ENCODE data around the gene GASK1A.
"Not testable (repeated sequence)": the region's sequence is repeated elsewhere in the genome, so short reads cannot be mapped to it uniquely, and the experiment has no call there.

GASK1A gene

GRCh38 chr3:43070670-43071069 is 91.6 kb downstream of the GASK1A start:
- not testable (repeated sequence) for DNase-seq

DNA sequence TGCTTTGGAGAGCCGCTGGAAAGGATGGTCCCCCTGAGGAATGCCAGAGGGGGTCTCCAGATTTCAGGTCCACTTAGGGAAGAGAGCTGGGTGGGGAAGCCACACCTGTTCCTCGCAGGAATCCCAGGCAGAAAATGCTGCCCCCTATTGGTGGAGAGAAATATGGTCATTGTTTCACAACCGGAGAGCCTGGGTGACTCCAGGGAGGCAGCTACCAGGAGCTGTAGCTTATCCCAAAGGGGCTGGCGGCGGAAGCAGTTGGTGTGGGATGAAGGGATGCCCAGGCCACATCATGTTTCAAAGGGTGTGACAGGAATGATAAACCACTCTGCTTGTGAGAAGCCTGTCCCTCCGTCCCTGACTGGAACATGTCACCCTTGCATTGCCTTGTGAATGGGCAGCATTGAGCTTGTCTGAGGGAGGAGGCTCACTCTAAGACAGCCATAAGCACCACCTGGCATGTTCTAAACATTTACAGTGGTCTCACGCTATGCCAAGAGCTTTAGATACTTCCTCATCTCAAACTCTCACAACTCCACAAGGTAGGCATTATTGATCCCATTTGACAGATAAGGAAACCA is 92.3 kb downstream of the GASK1A start:
- DNase-seq, result peak; percentile 49

DNA sequence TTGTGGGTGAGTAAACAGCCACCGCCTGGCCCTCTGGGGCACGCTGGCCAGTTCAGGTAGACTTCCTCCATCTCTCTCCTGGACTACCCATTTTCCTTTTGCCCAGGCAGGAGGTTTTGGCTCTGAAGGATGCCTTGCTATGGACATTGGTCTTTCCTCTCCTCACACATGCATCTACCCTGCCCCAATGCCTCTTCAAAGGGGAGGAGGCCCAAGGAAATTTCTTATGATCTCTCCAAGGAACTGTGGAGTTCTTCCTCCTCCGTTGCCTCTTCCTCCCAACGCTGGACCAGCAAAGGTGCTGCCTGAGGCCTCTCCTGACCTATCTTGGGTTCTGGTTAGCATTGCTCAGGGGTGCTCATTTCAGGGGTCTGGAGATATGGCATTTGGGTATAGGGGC is 93.2 kb downstream of the GASK1A start:
- DNase-seq, result no peak

- no peak for DNase-seq
Observed at GRCh38 chr3:43073116-43073835, 94.2 kb downstream of the GASK1A start.

- no peak for DNase-seq
Observed at GRCh38 chr3:43073836-43074220, 94.7 kb downstream of the GASK1A start.

DNA sequence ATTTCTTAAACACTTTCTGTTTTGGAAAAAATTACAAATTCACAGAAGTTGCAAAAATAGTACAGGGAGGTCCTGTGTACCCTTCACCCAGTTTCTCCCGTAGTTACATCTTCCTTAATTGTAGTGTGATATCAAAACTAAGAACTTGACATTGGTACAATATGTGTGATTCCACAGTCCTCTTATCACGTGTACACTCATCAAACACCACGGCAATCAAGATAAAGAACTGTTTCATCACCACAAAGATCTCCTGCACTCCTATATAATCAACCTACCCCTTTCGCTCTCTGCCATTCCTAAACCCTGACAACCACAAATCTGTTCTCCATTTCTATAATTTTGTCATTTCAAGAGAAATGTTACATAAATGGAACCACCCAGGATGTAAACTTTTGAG is 95.4 kb downstream of the GASK1A start:
- no peak for DNase-seq

- no peak for DNase-seq
Observed at GRCh38 chr3:43074901-43075689, 96.0 kb downstream of the GASK1A start.

DNA sequence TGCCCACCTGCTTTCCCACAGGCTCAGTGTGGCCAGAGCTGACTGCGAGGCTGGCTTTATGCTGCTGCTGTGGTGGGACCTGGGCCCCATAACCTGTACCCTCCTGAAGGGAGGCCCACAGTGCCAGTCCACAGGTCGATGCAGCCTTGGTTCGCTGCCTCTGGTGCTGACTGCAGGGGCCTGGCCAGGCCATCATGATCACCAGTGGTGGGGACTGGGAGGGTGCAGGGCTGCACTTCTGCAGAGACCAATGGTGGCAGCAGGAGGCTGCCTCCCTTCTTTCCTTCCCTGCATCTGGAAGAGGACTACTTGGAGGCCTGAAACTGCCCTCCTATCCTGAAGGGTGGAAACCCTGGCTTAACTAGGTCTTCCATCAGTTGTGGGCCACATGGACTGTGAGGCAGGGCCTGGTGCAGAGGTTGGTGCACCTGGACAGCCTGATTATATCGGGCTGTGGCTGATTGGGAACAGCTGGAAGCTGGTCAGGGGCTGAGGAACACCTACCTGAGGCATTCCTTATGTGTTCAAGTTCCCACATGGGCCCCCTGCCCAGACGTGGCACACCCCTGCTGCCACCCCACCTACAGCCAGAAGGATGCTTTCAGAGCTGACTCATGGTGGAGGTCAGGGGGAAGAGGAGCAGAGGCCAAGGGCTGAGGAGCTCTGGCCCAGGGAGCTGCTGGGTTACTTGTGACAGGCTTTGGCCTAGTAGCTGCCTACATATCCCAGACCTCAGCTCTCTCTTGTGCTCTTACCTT is 97.0 kb downstream of the GASK1A start:
- no peak for DNase-seq

GRCh38 chr3:43076857-43077256 is 97.7 kb downstream of the GASK1A start:
- no peak for DNase-seq

DNA sequence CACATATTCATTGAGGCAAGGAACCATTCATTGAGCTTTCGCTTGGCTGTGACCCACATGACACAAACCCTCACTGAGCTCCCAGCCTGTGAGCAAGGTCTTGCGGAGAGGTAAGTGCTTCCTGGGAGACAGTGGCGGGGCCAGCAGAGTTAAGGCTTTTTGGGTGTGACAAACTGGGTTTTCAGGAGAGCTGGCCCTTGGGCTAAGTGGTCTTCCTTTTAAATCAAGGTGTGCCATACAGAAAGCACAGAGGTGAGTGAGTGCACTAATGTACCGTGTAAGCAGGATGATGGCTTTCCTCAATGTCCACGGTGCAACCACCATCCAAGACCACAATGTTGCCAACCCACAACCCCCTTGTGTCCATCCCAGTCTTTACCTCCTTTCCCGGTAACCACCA is 98.2 kb downstream of the GASK1A start:
- no peak for DNase-seq

- DNase-seq, result no peak
Observed at GRCh38 chr3:43077707-43078106, 98.6 kb downstream of the GASK1A start.

GRCh38 chr3:43079536-43080332 is 100.6 kb downstream of the GASK1A start:
- no peak for DNase-seq

DNA sequence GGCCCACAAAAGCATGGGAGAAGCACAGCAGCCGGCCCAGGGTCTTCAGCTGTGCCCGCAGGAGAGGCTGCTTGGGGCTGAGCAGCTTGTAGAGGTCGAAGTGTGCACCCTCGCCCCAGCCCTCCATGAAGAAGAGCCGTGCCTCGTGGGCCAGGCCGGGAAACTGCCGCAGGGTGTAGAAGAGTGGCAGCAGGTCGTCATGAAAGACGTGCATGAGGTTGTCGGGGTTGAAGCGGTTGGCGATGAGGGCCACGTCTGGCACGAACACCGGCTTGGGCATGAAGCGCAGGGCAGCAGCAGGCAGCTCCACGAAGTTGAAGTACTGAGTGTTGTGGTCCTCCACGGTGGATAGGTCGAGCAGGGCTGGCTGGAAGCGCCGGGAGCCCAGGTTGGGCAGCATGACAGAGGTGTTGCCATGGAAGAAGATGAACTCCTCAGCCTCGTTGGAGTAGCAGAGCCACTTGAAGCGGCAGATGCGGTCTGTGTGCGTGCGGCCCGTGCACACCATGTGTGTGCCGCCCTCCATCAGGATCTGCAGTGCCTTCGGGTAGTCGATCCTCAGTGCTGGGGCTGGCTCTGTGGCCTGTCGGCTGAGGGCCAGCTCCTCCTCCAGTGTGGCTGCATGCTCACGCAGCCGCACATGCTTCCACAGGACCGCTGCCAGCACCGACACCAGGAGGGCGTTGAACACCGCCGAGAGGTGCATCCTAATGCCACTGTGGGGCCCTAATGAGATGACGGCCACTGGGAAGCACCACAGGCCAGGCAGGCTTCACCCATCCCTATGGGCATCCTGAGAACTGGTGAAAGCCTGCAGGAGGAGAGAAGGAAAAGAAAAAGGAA is 101.8 kb downstream of the GASK1A start:
- DNase-seq, result no peak

- no peak for DNase-seq
Observed at GRCh38 chr3:43081796-43082195, 102.7 kb downstream of the GASK1A start.

DNA sequence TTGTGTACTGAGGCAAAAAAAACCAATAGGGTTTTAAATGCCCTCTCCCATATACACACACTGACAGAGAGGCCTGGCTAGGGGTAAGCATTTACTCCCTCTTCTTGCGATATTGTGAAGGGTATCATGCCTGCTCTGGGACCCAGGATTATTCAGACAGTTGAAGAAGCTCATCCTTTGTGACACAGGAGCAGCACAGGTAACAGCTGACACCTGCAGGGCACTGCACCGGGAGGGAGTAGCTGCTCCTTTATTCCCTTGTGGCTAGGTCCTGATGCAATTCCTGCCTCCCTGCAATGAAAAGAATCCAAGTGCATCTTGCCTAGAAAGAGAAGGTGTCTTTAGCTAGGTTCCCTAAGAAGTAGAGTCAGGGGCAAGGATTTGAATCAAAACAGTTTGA is 103.3 kb downstream of the GASK1A start:
- DNase-seq, result no peak

GRCh38 chr3:43086460-43087165 is 107.5 kb downstream of the GASK1A start:
- no peak for DNase-seq

DNA sequence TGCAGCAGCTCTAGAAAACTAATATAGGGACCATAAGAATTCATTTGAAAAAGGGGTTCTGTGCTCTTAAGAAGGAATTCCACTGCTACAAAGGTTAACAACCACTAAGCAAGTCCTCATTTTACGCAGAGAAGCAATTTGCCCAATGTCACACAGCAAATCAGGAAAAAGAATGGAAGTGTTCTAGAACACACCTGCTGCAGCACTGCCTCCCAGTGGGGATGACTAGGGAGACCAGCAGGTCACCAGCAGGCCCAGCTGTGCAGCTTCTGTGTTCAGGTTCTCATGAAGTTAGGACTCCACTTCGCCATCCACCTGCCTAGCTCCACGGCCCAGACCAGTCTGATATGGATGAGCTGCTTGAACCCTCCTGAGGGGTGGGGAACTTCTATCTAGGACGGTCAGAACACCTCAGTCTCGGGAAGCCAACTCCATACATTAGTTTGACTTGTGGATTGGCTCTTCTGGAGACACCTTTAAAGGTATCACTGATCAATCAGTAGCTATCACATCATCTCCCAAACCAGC is 108.2 kb downstream of the GASK1A start:
- peak; percentile 8 for DNase-seq

DNA sequence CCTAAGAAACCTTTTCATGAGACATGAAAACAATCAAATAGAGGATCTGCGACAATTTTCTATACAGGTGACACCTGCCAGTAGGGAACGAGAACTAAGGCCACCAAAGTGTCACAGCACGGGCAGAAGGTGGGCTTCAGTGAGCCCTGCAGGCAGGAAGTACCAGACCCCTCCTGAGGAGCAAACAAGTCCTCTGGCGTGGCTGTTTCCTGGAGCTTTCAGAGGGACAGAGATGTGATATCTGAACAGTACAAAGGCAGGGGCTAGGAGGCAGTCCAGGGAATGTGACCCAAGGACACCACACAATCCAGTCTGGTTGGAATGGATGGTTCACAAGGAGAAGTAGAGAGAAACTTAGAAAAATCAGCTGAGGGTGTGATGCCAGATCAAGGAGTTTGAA is 110.0 kb downstream of the GASK1A start:
- no peak for DNase-seq

- DNase-seq, result no peak
Observed at GRCh38 chr3:43090238-43090637, 111.1 kb downstream of the GASK1A start.

DNA sequence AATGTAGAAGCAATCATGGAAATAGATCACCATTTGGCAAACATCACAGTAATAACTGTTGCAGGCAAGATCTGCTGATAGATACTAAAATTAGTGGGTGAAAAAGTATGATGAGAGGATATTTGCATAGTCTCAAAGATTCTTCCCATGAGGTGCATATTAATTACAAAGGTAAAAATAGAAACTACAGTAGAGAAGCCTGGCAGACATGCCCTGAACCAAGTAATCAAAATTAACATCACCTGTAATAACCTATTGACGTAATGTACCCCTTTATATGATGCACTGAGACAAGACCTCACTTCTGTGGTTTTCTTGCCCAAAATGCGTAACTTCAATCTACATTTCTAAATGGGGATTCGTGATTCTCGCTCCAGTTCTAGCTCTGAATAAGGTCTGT is 112.4 kb downstream of the GASK1A start:
- no peak for DNase-seq

DNA sequence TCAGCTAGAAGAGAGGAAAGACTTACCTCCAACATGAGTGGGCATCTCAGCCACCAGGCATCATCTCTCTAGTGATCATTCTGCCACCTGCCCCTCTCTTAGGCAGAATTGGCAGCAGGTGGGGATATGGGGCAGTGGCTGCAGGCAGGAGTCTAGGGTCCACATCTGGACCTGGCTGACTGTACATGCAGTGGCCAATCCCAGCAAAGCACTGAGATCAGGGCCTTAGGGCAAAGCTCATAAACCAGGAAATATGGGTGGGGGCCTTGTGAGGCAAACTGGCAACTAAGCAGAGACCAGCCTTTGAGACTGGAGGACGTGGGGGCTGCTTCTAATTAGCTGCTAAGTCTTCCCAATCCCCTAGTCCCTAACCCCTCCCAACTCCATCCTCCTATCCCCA is 113.9 kb downstream of the GASK1A start:
- DNase-seq, result no peak

Measured in CD4-positive, alpha-beta T cell treated with Interleukin-10 for 1 hour (primary cell).